Hindlimb muscle (tissue), 1 donor: ENCODE results near the gene FGF4. TPM values are rescaled to one million over a fixed set of nuclear protein-coding genes. Genes with fewer than 3 reads are reported as not detected.

Source experiments
- DNase-seq: peaks from one replicate; pipeline ENCODE4 v3.0.0-alpha.2; 2013
- polyA plus RNA-seq: library from polyadenylated mRNA; unstranded; fragments of 120-200 nt; gene quantifications from one replicate; pipeline ENCODE4 v1.2.1, GENCODE V29; 2013; ENCODE audit not compliant: insufficient read length

The FGF4 gene
- polyA plus RNA-seq, 1 donor: 8.1 TPM

DNA sequence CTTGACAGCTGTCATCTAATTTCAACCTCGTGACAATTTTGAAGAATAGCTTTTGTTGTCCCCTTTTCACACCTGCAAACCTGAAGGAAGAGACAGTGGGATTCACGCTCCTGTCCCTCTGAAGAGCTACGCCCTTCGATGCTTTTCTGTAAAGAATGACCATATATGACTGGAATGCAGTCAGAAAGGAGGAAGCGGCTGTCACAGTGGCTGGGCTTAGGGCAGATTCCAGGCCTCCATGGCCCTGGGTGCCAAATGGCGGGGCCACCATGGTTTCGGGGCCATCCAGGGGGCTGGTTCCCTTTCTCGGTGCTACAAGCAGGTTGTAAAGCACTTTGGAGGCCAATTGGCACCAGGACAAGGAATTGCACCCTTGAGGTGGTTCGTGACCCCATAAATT lies 49.1 kb downstream of the FGF4 start:
- DNase-seq: no peak

GRCh38 chr11:69721745-69722144 lies 53.4 kb downstream of the FGF4 start:
- DNase-seq: no peak

- no peak for DNase-seq
Measured at GRCh38 chr11:69721106-69721505, 54.0 kb downstream of the FGF4 start.

Other genes with a start within 250 kb of the FGF4 start
- 66.7 TPM for gene CCND1, start 134.2 kb downstream of the FGF4 start, polyA plus RNA-seq
- 19.6 TPM for gene LTO1, start 100.0 kb downstream of the FGF4 start, polyA plus RNA-seq
- gene FGF19, start 71.3 kb downstream of the FGF4 start, polyA plus RNA-seq: 0.58 TPM
- not detected for gene FGF3, start 44.1 kb upstream of the FGF4 start, polyA plus RNA-seq